K562 (cell line): ENCODE results near the gene CHRNB4.

Source experiments
- CTCF ChIP-seq, 3 experiments: IDR thresholded peaks in 2 of 3; conservative IDR thresholded peaks in 1 of 3; 2 replicates each; pipeline ENCODE4 v1.5.1; 2011 to 2012; ENCODE audit warnings: low read length in 3 of 3, mild to moderate bottlenecking in 3 of 3, control low read depth in 2 of 3, improper control_type of control experiment in 1 of 3, inconsistent platforms in 1 of 3, low read depth in 1 of 3, mixed read lengths in 1 of 3, moderate library complexity in 1 of 3; ENCODE audit not compliant: insufficient read depth in 2 of 3
- EZH2 ChIP-seq: IDR thresholded peaks from 2 replicates; pipeline ENCODE4 v1.6.1; 2012; ENCODE audit warnings: low read depth, mild to moderate bottlenecking, inconsistent platforms, low read length, borderline replicate concordance
- JUND ChIP-seq, 2 experiments: IDR thresholded peaks; 2 replicates in 1 of 2; 3 replicates in 1 of 2; pipeline ENCODE4 v1.6.1; 2011; ENCODE audit warnings: borderline replicate concordance in 2 of 2, low read depth in 2 of 2, low read length in 2 of 2, improper control_type of control experiment in 1 of 2, missing biosample characterization in 1 of 2, missing genetic modification characterization in 1 of 2, missing genetic modification reagents in 1 of 2
- MAFK ChIP-seq: IDR thresholded peaks from 2 replicates; pipeline ENCODE4 v1.6.1; 2011; ENCODE audit warnings: low read length, improper control_type of control experiment
- SMAD3 ChIP-seq: fragments of 450-650 bp; formaldehyde crosslinking; conservative IDR thresholded peaks from 2 replicates; pipeline ENCODE4 v1.4.0; 2020; ENCODE audit warnings: mild to moderate bottlenecking
- TRIM28 ChIP-seq: fragments of 450-650 bp; IDR thresholded peaks from 2 replicates; pipeline ENCODE4 v1.6.1; 2017
- ZBTB1 ChIP-seq: sonication (generic); formaldehyde crosslinking; IDR thresholded peaks from 2 replicates; pipeline ENCODE4 v1.8.1; 2023; ENCODE audit warnings: missing genetic modification reagents, low read depth, mild to moderate bottlenecking, borderline replicate concordance
- ZNF134 ChIP-seq: fragments of 250-450 bp; sonication (Bioruptor Pico); conservative IDR thresholded peaks from 2 replicates; pipeline ENCODE4 v1.4.0; 2020
- TF ChIP-seq, protein P1 (sequence below), 2 experiments: fragments of 450-650 bp in 1 of 2; sonication (generic) in 1 of 2; formaldehyde crosslinking; conservative IDR thresholded peaks; 2 replicates each; pipeline versions ENCODE4 v1.4.0 to v1.8.1; 2020 to 2022; ENCODE audit warnings: mild to moderate bottlenecking in 1 of 2, missing genetic modification reagents in 1 of 2

GRCh38 chr15:78641102-78641748, at the start of gene CHRNB4:
- TF ChIP-seq SMAD3 (CRISPR knock-in tag) = no peak
- no peak for TF ChIP-seq TRIM28
- TF ChIP-seq, protein P1, sequence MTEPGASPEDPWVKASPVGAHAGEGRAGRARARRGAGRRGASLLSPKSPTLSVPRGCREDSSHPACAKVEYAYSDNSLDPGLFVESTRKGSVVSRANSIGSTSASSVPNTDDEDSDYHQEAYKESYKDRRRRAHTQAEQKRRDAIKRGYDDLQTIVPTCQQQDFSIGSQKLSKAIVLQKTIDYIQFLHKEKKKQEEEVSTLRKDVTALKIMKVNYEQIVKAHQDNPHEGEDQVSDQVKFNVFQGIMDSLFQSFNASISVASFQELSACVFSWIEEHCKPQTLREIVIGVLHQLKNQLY (CRISPR knock-in tag; conservative IDR thresholded peaks at IDR 0.05) = no peak
- TF ChIP-seq CTCF (IDR thresholded peaks at IDR 0.05 in 2 of 3, conservative IDR thresholded peaks at IDR 0.05 in 1 of 3; ENCODE audit: insufficient read depth in 2 of 3, low read depth in 1 of 3, low read length in 3 of 3) = 0 out of 6 replicates have a peak, but pooled peaks of 1 of the 3 experiments have one; percentile 17
- TF ChIP-seq ZBTB1 (CRISPR knock-in tag) = no peak
- peak; percentile 61; the same call in 1 of the 2 replicates for TF ChIP-seq JUND (IDR thresholded peaks at IDR 0.05; ENCODE audit: borderline replicate concordance, low read depth, low read length)
- peak; percentile 47; the same call in 1 of the 3 replicates for TF ChIP-seq JUND (tag; IDR thresholded peaks at IDR 0.05; ENCODE audit: borderline replicate concordance, low read depth, low read length)
- no peak for TF ChIP-seq EZH2
- no peak for TF ChIP-seq ZNF134 (CRISPR knock-in tag)
- no peak for TF ChIP-seq MAFK
